GM23338 (cell line): ENCODE results near the gene DAND5. TPM values are rescaled to one million over a fixed set of nuclear protein-coding genes. Genes with fewer than 3 reads are reported as not detected.

Experiments used
- ATAC-seq: fragments of 200-7000 bp; cut with Tn5 transposase; 3 replicates; pipeline ENCODE4 v1.9.1; 2020
- DNase-seq: peaks from one replicate; pipeline ENCODE4 v3.0.0-alpha.2; 2015; ENCODE audit warnings: low spot score
- H2AFZ ChIP-seq: fragments of 200-600 bp; sonication (generic); 2 replicates; pipeline ENCODE4 v1.8.0; 2016; ENCODE audit warnings: antibody characterized with exemption, mild to moderate bottlenecking, moderate library complexity
- H3F3A ChIP-seq: fragments of 200-600 bp; sonication (generic); replicated peaks from 2 replicates; pipeline ENCODE4 v1.8.0; 2017; ENCODE audit warnings: antibody characterized with exemption, mixed run types, low read depth
- H3K27ac ChIP-seq: fragments of 200-600 bp; sonication (generic); 2 replicates; pipeline ENCODE4 v1.6.1; 2016; ENCODE audit warnings: low read depth
- H3K27me3 ChIP-seq: fragments of 200-600 bp; sonication (generic); 2 replicates; pipeline ENCODE4 v1.8.0; 2016; ENCODE audit warnings: mild to moderate bottlenecking, mixed run types, moderate library complexity; ENCODE audit not compliant: insufficient read depth
- H3K36me3 ChIP-seq: fragments of 200-600 bp; sonication (generic); 2 replicates; pipeline ENCODE4 v1.8.0; 2016; ENCODE audit warnings: mild to moderate bottlenecking; ENCODE audit not compliant: insufficient read depth
- H3K4me1 ChIP-seq: fragments of 200-600 bp; sonication (generic); 2 replicates; pipeline ENCODE4 v1.8.0; 2016; ENCODE audit warnings: mild to moderate bottlenecking, moderate library complexity; ENCODE audit not compliant: insufficient read depth
- H3K4me2 ChIP-seq: fragments of 200-600 bp; sonication (generic); 2 replicates; pipeline ENCODE4 v1.7.1; 2017; ENCODE audit warnings: mixed run types
- H3K4me3 ChIP-seq: fragments of 200-600 bp; sonication (generic); 2 replicates; pipeline ENCODE4 v1.6.1; 2016; ENCODE audit warnings: mixed run types
- H3K79me2 ChIP-seq: fragments of 200-600 bp; sonication (generic); replicated peaks from 2 replicates; pipeline ENCODE4 v1.8.0; 2017; ENCODE audit warnings: mild to moderate bottlenecking; ENCODE audit not compliant: insufficient read depth
- H3K9me2 ChIP-seq: fragments of 200-600 bp; sonication (generic); 2 replicates; pipeline ENCODE4 v1.8.0; 2017; ENCODE audit not compliant: insufficient read depth
- H4K20me1 ChIP-seq: fragments of 200-600 bp; sonication (generic); replicated peaks from 2 replicates; pipeline ENCODE4 v1.8.0; 2017; ENCODE audit warnings: mild to moderate bottlenecking; ENCODE audit not compliant: insufficient read depth
- H3K27ac Mint-ChIP-seq: 2 replicates; pipeline ENCODE4 v1.8.0; 2020; ENCODE audit warnings: inconsistent platforms, mild to moderate bottlenecking, moderate library complexity, mixed read lengths
- H3K27me3 Mint-ChIP-seq: 3 replicates; pipeline ENCODE4 v1.8.0; 2022; ENCODE audit warnings: low read depth, mild to moderate bottlenecking, moderate library complexity, mixed read lengths, inconsistent platforms; ENCODE audit not compliant: insufficient read depth, poor library complexity
- H3K36me3 Mint-ChIP-seq: 3 replicates; pipeline ENCODE4 v1.8.0; 2021; ENCODE audit warnings: low read depth, mild to moderate bottlenecking, inconsistent platforms, moderate library complexity, mixed read lengths
- H3K4me1 Mint-ChIP-seq: 3 replicates; pipeline ENCODE4 v1.8.0; 2020; ENCODE audit warnings: mild to moderate bottlenecking, inconsistent platforms, mixed read lengths
- H3K4me3 Mint-ChIP-seq: 3 replicates; pipeline ENCODE4 v1.8.0; 2021; ENCODE audit warnings: moderate library complexity, mild to moderate bottlenecking, inconsistent platforms, mixed read lengths
- H3K9me3 Mint-ChIP-seq: 3 replicates; pipeline ENCODE4 v1.8.0; 2020; ENCODE audit warnings: moderate library complexity, mild to moderate bottlenecking, inconsistent platforms, mixed read lengths
- JUNB ChIP-seq: IDR thresholded peaks from one replicate; pipeline ENCODE4 v1.6.1; 2016; ENCODE audit warnings: antibody characterized with exemption; ENCODE audit not compliant: unreplicated experiment
- POLR2AphosphoS5 ChIP-seq: IDR thresholded peaks from 2 replicates; pipeline ENCODE4 v1.6.1; 2016; ENCODE audit warnings: antibody characterized with exemption, low read depth
- STAT1 ChIP-seq: IDR thresholded peaks from one replicate; pipeline ENCODE4 v1.6.1; 2016; ENCODE audit warnings: antibody characterized with exemption; ENCODE audit not compliant: unreplicated experiment
- ZNF462 ChIP-seq: fragments of 250-450 bp; sonication (Bioruptor Pico); IDR thresholded peaks from 2 replicates; pipeline ENCODE4 v1.5.0; 2020; ENCODE audit warnings: mild to moderate bottlenecking, moderate library complexity
- polyA plus RNA-seq: library from polyadenylated mRNA; unstranded; fragments of >200 nt; fragmentation: Nextera tagmentation; extraction: Ambion mirVana; gene quantifications from 2 replicates; pipeline ENCODE4 v1.2.1, GENCODE V29; 2016
- total RNA-seq: library from RNA; depleted of rRNA; stranded (reverse); fragments of >200 nt; shearing (Covaris generic); gene quantifications from 2 replicates; pipeline ENCODE4 v1.2.3, GENCODE V29; 2014

Gene DAND5
- total and polyA plus RNA-seq, 2 experiments from 2014 or later = 0.18 to 0.28 TPM

GRCh38 chr19:12992729-12993128 lies 23.4 kb downstream of the DAND5 start:
- H3K4me3 ChIP-seq = no peak overlapping the region
- DNase-seq = no peak
- H3K4me2 ChIP-seq = no peak overlapping the region
- Mint-ChIP-seq H3K9me3 (peaks cover 5% of the 10 kb centered on the region; the same call in 1 of the 3 replicates), H3K4me1 (peaks cover 7% of the 10 kb centered on the region), H3K4me3 (no peak overlapping the region), H3K36me3 (peaks cover 4% of the 10 kb centered on the region; the same call in 2 of the 3 replicates), H3K27ac (no peak overlapping the region), H3K27me3 (peaks cover 66% of the 10 kb centered on the region)
- peaks cover 67% of the 10 kb centered on the region for H3K27me3 ChIP-seq
- H3K27ac ChIP-seq = no peak overlapping the region
- no peaks in the 10 kb centered on the region for H3K79me2 ChIP-seq
- H3K4me1 ChIP-seq = no peaks in the 10 kb centered on the region; the same call in 1 of the 2 replicates
- no peaks in the 10 kb centered on the region for H3K9me2 ChIP-seq
- no peaks in the 10 kb centered on the region; the same call in 1 of the 2 replicates for H4K20me1 ChIP-seq
- no peak for ATAC-seq
- no peak overlapping the region for H2AFZ ChIP-seq
- H3F3A ChIP-seq = peaks cover 8% of the 10 kb centered on the region; the same call in 1 of the 2 replicates
- H3K36me3 ChIP-seq = no peaks in the 10 kb centered on the region
- TF ChIP-seq ZNF462 (CRISPR knock-in tag) (no peak), STAT1 (no peak)

GRCh38 chr19:12993562-12993961 lies 24.2 kb downstream of the DAND5 start:
- Histone ChIP-seq H3K4me3 (no peak overlapping the region), H3K79me2 (no peaks in the 10 kb centered on the region), H3K9me2 (no peaks in the 10 kb centered on the region), H3K27me3 (peaks cover 75% of the 10 kb centered on the region), H3K27ac (no peak overlapping the region), H2AFZ (no peak overlapping the region), H3K4me1 (no peaks in the 10 kb centered on the region; the same call in 1 of the 2 replicates), H3F3A (peaks cover 8% of the 10 kb centered on the region; the same call in 1 of the 2 replicates), H4K20me1 (no peaks in the 10 kb centered on the region; the same call in 1 of the 2 replicates), H3K4me2 (no peak overlapping the region), H3K36me3 (no peaks in the 10 kb centered on the region)
- DNase-seq = no peak
- H3K27me3 Mint-ChIP-seq = peaks cover 74% of the 10 kb centered on the region
- H3K4me1 Mint-ChIP-seq = peaks cover 7% of the 10 kb centered on the region
- peaks cover 5% of the 10 kb centered on the region; the same call in 1 of the 3 replicates for H3K9me3 Mint-ChIP-seq
- H3K27ac Mint-ChIP-seq = no peak overlapping the region
- ATAC-seq = no peak
- H3K36me3 Mint-ChIP-seq = peaks cover 4% of the 10 kb centered on the region; the same call in 2 of the 3 replicates
- no peak overlapping the region for H3K4me3 Mint-ChIP-seq
- TF ChIP-seq JUNB (no peak), ZNF462 (CRISPR knock-in tag) (no peak), POLR2AphosphoS5 (no peak)
